Medulla oblongata (tissue), 1 donor: ENCODE data around the gene ANKH.
A peak's percentile ranks its signal among the peaks of the same experiment; 100 is the strongest.
"Not testable (repeated sequence)": the region's sequence is repeated elsewhere in the genome, so short reads cannot be mapped to it uniquely, and the experiment has no call there.

Experiments
- DNase-seq: peaks from one replicate; pipeline ENCODE4 v3.0.0-alpha.2; 2015; ENCODE audit errors: extremely low spot score

Gene ANKH

DNA sequence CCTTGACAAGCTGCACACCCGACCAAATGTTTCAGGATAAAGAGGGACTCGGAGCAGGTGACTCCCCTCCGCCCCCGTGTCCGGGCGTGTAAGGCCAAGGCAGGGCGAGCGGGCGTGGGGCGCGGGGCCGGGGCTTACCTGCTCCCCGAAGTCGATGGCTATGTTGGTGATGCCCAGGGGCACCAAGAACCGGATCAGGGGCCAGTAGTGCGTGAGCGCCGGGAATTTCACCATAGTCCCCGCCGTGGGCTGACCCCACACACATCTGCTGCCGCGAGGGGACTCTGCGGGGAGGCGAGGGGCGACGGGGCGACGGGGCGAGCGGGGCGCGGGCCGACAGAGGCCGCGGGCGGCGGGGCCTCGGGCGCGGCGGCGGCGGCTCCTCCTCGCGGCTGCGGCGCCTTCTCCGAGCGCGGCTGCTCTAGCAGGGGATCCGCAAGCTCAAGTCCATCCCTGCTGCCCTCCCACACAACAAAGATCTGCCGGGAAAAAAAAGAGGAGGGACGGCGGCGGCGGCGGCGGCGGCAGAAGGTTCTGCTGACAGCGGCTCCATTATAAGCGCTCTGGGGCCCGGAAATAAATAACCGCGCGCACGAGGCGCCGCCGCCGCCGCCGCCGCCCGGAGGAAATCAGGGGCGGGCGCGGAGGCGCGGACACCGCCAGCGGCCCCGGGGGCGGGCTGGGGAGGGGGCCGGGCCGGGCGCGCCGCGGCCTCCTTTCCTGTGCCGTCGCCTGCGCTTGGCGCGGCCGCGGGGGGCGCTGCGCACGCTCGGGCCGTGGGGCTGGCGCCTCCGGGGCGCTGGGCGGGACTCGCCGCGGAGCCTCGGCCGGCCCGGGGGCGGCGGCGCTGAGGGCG, at the start of gene ANKH:
Gene ANKH (minus strand): TSS at position 565 of the 856 bp plus-strand sequence. CDS start 331 bp downstream, at position 234.
- DNase-seq: peak; percentile 84

DNA sequence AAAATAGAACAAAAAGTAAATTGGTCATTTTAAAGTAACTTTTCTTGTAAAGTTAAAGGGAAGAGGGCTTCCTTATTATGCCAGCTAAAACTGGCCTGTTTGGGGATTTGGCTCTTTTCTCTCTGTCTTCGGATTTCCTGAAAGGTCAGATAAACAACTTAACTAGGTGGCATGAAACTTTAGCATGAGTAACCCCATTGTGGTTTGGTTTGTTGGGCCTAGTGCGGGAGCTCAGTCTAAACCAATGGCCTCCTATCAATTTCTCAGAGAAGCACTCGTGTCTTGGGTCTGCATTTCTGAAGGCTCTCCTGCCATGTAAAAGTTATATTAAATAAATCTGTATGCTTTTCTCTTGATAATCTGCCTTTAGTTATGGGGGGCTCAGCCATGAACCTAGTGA, 48.5 kb upstream of the ANKH start:
- no peak for DNase-seq

DNA sequence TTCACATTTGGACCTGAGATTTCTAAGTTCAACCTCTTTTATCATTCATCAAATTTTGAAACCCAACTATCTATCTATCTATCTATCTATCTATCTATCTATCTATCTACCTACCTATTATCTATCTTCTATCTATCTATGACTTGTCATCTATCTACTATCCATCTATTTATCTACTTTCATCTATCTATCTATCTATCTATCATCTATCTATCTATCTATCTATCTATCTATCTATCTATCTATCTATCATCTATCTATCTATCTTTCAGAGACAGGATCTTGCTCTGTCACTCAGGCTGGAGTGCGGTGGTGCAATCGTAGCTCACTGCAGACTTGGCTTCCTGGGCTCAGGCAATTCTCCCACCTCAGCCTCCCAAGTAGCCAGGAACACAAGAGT, 47.5 kb upstream of the ANKH start:
- not testable (repeated sequence) for DNase-seq

DNA sequence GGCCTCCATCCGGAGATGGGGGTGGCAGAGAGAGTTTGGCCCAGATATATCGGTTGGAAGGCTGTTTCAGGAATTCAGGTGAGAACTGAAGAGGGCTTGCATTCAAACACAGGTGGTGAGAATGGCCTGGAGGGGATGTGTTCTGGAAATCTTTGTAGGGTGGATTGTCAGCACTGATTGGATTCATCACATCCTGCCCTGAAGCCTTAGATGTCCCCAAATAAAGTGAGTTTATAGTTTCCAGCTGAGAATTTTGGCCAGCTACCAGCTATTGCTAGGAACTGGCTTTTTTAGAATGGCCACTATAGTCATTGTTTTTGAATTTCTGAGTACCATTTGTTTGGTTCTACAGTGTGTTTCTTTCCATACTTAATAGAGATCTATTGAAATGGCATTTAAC, 46.1 kb upstream of the ANKH start:
- no peak for DNase-seq

DNA sequence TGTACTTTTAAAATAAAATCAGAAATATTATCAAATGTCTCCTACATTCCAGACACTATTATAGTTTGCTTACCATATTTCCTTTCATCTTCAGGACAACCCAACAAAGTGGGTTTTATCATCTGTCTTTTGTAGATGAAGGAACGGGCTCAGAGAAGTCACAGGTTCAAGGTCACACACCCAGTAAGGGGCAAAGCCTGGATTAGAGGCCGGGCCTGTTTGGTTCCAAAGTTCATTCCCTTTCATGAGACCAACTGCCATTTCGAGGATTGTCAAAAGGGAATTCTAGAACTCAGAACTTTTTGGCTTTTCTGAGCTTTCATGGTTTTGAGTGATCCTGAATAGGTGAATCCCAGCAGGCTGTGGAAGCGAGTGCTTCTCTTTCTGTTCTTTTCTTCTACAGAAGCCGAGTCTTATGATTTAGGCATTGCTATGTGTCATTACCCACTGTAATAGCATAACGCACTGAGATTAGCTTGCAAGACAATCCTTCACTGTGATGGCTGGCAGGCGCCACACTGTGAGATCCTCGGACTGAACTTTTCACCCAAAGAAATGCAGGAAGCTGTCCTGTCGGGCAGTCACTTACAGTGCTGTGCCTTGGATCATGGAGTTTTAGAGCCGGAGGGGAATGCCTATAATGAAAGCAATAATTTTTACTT, 43.8 kb upstream of the ANKH start:
- DNase-seq: no peak

DNA sequence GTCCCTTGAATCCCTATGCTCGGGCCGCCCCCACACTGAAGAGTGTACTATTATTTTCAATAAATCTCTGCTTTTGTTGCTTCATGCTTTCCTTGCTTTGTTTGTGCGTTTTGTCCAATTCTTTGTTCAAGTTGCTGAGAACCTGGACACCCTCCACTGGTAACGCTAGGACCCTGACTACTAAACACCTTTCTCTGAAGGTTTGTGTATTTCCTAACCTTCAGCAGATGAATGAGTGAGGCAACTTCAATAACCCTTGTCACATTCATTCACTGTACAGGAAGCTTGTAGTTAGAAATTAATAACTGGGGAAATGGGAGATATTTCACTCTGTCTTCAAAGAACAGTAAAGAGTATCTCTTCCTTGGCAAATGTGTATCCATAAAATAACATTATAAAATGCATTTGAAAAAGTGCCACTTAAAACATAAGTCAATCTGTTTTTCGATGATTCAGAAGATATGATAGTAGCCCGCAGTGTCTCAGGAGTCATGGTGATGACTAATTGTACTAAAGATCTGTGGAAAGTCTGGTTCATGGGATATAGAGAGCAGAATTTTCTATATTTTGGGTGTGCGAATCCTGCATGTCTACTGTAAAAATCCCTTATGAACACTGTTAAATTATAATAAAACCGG, 43.2 kb upstream of the ANKH start:
- no peak for DNase-seq

DNA sequence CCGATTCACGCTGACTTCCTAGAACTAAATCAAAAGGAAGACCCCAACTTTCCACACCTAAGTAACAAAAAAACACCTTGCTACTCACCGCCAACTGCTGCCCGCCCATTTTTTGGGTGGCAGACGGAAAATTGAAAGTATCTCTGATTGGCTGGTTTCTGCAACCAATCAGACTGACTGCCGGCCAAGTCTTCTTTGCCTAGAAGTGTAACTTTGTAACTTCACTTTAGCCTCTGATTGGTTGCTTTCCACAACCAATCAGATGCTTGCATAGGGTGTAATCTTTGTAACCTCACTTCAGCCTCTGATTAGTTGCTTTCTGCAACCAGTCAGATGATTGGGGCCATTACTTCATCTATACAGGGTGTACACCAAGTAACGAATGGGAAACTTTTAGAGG, 42.6 kb upstream of the ANKH start:
- no peak for DNase-seq

DNA sequence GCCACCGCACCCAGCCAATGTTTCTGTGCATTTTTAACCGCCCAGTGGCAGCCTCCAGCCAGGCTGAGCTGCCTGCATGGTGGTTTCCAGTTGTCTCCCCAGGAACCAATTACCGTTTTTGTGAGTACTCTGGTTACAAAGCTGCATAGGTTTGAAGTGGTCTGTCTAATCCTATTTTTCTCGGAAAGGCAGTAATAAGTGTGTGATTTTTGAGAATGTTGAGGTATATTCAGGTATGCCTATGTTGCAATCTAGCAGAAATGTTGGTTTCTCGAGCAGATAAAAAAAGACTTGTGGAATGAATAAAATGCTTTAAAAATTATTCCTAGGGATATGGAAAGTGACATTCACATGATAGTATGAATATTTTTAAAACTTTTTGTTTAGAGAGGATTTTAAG, 41.5 kb upstream of the ANKH start:
- no peak for DNase-seq

DNA sequence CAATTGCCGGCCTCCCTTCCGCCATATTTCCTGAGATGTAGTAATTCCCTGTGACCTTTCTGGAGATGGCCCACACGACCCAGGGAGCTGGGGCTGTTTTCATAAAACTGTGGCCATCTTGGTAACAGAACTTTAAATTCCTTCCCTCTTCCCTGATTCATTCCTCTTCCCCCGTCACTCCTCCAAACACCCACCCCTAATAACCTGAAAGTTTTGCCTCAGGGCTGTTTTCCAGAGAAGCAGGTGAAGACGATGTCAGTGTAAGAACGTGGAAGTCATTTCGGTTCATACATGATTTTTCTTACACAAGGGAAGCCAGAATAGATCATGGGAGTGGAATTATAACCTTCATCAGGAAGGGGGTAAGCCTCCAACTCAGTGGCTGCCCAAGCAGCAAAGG, 40.6 kb upstream of the ANKH start:
- DNase-seq: no peak

DNA sequence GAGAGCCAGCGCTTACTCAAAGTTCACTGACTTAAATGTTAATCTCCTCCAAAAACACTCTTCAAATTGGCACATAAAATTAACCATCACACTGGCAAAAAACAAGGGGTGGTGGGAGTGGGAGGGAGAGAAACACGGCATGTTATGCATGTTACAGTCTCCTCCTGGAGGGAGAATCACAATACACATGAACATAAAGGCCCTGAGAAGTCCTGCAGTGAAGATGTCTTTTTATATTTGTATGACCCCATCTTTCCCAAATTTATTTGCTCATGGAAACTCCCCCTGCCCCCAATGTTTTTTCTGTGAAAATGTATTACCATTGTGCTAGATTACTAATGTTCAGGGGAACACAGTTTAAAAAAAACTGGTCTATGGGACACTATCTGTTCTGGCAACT, 37.8 kb upstream of the ANKH start:
- no peak for DNase-seq

DNA sequence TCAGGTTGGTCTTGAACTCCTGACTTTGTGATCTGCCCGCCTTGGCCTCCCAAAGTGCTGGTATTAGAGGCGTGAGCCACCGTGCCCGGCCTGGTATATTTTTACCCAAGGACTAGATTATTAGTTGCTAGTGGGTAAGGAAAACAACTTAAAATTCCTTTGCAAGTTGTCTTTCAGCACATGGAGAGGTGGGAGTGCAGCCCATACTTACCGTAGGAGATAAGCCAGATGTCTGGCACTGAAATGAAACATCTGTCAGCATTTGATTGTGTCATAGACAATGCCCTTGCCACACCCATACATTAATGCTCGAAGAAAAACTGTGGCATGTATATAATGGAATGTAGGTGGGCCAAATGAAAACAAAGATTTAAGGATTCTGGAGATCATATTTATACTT, 36.6 kb upstream of the ANKH start:
- DNase-seq: no peak

DNA sequence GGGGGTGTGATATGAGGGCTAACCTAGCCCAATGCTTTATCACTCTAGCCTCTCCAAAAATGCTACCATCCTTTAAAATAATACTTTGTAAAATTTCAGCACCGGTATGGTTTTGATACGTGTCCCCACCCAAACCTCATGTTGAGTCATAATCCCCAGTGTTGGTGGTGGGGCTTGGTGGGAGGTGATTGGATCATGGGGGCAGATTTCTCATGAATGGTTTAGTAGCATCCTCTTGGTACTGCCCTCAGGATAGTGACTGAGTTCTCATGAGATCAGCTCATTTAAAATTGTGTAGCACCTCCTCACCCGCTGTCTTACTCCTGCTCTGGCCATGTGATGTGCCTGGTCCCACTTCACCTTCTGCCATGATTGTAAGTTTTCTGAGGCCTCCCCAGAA, 35.0 kb upstream of the ANKH start:
- no peak for DNase-seq

DNA sequence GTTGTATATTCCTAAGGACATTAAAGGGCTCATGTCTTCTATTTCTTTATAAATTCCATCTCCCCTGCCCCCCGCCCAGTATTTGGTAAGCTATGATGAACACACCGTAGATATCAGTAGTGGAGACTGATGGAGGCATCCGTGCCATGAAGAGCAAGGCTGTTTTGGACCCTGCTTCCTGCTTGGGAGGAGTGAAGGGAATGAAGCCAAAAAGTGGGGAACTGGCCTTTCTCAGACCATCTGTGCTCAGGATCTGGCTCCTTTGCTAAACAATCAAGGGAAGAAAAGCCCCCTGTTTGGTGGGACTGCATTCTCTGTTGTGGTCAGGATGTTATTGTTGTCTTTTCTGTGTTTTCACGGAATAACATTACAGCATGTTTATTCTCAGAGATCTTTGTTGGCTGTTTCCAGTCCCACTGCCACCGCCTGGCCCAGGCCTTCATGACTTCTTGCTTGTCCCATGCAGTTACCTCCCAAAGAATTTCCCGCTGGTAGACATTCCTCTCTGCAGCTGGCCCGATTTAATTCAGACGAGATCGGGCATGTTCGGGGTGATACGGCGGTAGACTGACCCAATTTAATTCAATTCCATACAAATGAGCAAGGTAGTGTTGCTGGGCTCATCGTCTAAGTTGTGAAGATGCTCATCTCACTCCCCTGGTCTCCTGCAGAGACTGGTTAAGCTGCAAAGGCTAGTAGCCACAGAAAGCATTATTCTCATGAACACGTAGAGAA, 31.4 kb upstream of the ANKH start:
- DNase-seq: no peak

DNA sequence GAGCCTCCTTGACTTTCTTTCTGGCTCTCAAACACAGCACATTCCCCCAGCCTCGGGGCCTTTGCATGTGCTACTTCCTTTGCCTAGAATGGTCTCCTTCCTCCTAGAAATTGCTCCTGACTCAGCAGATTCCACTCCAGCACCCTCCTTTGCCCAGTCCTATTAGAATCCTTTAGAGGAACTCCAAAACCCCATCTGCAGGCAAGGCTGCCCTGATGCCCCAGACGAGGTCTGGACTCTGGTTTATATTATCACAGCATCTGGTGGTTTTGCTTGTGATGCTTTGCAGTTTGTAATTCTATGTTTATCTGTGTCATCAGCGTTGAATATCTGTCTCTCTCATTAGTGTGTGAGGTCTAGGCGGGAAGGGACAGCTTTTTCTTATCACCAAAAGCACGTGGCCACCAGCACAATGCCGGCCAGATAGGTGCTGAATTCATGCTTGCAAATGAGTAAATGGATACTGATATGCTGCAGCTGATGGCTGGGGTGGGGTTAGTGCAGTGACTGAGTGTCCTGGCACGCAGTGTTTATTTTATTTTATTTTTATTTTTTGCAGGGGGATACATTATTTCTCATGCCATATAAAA, 30.0 kb upstream of the ANKH start:
- DNase-seq: no peak

DNA sequence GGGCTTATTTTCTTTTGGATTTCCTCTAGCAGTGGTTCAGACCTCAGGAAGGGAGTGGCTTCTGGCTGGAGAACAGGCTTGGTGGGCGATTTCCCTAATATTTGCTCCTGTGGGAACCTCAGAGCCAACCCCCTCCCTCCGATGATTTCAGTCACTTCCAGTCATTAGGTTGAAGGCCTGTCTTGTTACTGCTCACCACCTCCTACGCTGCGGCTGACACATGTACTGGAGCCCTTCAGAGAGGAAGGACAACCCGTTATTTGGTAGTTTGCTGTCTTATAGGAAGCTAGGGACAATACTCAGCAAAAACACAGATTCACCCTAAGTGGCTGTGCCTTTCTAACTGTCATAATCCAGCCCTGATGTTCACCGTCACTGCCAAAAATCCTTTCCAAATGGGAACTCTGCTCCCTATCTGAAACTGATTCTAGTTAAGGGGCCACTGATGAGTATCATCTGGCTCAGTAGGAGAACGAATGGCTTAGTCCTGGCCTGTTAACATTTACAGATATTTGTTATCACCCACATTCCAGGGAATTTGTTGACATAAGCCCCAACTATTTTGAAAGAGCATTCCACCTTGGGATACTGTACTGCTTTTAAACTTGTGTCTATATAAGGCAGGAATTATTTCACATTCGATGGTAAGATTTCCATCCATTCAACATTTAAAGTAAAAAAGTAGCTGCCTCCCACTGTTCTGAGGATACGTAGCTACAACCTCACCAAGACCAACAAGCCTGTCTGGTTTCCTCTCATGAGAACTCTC, 29.3 kb upstream of the ANKH start:
- DNase-seq: no peak

DNA sequence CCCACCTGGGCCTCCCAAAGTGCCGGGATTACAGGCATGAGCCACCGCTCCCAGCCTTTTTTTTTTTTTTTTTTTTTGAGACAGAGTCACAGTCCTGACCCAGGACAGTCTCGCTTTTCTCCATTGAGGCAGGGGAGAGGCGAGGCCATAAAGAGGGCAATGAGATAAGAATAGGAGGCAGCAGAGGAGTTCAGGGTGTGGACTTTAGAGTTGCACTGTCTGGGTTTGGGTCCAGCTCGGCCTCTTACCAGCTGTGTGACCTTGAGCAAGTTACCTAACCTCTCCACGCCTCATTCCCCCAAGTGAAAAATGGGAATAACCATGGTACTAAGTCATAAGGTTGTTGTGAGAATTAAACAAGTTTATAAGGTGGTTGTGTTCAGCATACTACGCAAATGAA, 24.6 kb upstream of the ANKH start:
- no peak for DNase-seq

DNA sequence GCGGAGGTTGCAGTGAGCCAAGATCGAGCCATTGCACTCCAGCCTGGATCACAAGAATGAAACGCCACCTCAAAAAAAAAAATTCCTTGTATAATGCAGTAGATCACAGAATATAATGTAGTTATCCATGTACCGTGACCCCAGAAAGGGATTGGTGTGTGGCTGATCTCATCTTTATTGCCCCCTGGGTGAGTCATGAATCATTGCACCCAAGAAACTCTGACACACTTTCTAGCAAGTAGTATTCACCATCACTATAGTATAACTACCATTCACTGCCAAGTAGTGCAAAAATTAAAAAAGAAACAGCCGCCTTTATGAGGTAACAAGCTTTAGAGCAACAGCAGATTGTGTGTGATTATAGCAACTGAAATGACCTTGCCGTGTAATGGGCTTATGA, 23.7 kb upstream of the ANKH start:
- no peak for DNase-seq

DNA sequence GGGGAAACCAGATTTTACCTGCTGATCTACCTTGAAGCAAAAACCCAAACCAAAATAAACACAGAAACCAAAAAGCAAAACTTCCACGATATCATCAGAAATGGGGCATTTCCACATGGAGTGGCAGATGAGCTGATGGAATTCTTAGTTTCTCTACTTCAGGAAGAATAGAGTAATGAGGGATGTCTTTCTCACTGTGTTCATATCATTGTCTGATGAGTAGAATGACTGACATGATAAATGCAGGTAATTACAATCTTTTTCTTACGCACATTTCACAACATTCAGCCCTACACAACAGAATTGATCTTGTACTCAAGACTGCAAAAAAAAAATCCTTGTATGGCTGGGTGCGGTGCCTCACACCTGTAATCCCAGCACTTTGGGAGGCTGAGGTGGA, 23.2 kb upstream of the ANKH start:
- no peak for DNase-seq

DNA sequence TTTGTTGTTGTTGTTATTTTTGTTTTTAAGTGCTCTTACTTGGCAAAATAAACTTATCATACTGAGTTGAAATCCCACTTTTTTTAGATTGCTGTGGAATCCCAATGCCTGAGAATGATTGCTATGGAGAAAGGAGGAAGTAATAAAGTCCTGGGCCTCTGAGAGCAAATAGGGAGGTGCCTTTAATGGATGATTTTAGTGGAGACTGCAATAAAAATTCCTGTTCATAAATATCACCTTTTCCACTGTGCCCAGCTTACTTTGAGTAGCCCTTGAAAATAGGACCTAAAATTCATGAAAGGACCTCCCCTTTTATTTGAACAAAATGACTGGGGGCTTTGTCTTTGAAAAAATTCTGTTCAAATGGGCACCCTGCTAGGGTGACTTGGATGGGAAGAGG, 21.8 kb upstream of the ANKH start:
- no peak for DNase-seq

DNA sequence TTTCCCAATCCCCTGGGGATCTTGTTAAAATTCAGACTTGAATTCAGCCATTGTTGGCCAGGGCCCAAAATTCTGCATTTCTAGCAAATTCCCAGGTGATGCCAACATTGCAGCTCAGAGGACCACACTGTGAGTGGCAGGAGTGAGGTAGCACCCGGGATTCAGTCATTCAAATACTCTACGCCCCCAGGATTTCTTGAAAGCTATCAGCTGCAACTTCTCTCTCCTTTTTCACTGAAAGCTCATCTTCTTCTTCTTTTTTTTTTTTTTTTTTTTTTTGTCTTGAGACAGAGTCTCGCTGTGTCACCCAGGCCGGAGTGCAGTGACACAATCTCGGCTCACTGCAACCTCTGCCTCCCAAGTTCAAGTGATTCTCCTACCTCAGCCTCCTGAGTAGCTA, 19.3 kb upstream of the ANKH start:
- no peak for DNase-seq

DNA sequence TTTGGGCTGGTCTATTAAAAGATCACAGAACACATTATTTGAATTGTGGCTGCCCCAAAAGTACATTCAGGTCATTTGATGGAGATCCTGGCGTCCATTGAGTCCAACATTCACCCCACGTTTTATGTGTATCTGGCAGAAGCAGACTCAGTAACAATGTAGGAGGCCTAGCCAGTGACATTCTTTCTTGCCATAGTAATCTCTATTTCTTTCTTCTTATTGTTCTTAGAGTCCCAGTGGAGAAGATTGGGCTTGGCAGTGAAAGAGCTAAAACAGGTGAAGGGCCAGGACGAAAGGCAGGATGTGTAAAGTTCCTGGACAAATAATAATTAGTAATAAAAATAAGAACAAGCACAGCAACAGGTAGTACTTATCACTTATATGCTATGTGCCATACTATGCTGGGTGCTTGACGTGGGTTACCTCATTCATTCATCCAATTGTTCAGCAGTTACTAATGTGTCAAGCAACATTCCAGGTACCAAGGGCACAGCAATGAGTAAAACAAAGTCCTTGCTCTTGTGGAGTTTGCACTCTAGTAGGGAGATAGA, 12.6 kb upstream of the ANKH start:
- DNase-seq: no peak
